ENCODE results near the gene GGT1. TPM values are rescaled to one million over a fixed set of nuclear protein-coding genes. Genes with fewer than 3 reads are reported as not detected.
"Not testable (repeated sequence)": the region's sequence is repeated elsewhere in the genome, so short reads cannot be mapped to it uniquely, and the experiment has no call there.

The GGT1 gene
- total RNA-seq, 1 donor from 2014 or later: 6.9 TPM

DNA sequence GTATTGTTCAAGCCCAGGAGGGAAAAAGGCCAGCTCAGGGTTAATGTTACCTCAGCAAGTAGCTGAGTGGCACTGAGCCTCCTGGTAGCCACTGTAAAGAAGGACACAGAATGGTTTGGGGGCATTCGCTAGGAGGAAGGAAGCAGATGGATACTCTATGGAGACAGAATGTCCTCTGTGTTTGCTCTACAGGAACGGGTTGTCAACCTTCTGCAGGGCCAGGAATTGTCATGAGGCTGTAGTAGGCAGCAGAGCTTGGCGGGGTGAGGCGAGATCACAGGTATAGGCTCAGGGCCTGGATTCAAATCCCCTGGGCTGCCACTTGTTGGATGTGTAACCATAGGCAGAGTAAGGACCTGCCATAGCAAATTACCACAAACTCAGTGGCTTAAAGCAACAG lies 7.1 kb upstream of the GGT1 start:
- DNase-seq (ENCODE audit: low read depth in 2 of 2): no peak

DNA sequence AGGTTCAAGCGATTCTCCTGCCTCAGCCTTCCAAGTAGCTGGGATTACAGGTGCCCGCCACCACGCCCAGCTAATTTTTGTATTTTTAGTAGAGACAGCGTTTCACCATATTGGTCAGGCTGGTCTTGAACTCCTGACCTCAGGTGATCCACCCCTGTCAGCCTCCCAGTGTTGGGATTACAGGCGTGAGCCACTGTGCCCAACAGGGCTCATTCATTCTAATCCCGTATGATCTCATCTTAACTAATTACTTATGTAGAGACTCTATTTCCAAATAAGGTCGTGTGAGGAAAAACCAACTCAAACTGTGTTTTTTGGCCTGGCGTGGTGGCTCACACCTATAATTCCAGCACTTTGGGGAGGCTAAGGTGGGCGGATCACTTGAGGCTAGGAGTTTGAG lies 5.9 kb upstream of the GGT1 start:
- not testable (repeated sequence) for DNase-seq (ENCODE audit: low read depth in 2 of 2)

DNA sequence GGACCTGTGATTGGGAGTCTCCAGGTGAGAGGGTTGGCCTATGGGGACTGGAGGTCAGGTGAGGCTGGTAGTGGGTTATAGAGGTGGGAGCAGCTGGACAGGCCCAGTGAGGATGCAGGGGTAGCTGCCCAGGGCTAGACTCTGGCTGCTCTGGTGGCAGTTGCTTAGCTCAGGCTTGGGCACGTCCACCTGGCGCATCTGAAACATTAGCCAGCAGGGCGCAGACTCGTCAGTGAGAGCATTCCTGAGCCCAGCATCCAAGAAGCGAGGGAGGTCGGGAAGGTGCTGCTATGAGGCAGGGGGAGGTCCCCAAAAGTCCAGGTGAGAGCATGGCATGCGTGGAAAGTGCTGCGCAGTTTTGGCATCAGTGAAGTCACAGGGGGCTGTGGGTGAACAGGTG lies 3.5 kb upstream of the GGT1 start:
- DNase-seq (ENCODE audit: low read depth in 2 of 2): no peak

DNA sequence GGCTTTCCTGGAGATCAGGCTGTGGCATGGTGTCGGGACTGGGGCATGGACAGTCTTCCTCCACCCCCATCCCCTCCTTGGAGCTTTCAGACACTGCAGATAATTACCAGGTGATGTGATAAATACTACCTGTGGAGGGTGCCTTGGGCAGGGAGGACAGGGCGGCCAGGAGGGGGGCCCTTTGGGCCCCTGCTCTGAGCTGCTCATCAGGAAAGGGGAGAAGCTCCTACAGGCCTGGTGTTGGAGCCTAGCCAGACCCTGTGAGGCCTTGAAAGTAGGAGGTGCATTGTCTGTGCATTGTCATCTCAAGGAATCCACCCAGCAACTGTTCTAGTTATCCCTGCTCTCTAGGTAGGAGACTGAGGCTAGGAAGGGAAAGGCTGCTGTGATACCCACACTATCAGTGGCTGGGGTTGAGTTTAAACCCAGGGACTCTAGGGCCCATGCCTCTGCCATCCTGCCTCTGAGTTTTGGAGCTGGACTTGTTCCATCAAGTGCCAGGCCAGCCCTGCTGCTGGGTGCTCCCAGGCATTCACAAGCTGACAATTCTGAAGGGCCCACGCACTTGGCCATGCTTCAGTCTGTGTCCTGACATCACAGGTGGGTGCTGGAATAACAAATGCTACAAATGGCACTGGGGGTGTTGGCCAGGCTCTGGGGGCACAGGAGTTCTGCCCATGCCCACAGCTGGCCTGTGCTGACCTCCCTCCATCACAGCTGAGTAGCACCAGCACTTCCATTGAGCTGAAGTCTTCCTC lies 2.9 kb upstream of the GGT1 start:
- DNase-seq (ENCODE audit: low read depth in 2 of 2): not testable (repeated sequence)

DNA sequence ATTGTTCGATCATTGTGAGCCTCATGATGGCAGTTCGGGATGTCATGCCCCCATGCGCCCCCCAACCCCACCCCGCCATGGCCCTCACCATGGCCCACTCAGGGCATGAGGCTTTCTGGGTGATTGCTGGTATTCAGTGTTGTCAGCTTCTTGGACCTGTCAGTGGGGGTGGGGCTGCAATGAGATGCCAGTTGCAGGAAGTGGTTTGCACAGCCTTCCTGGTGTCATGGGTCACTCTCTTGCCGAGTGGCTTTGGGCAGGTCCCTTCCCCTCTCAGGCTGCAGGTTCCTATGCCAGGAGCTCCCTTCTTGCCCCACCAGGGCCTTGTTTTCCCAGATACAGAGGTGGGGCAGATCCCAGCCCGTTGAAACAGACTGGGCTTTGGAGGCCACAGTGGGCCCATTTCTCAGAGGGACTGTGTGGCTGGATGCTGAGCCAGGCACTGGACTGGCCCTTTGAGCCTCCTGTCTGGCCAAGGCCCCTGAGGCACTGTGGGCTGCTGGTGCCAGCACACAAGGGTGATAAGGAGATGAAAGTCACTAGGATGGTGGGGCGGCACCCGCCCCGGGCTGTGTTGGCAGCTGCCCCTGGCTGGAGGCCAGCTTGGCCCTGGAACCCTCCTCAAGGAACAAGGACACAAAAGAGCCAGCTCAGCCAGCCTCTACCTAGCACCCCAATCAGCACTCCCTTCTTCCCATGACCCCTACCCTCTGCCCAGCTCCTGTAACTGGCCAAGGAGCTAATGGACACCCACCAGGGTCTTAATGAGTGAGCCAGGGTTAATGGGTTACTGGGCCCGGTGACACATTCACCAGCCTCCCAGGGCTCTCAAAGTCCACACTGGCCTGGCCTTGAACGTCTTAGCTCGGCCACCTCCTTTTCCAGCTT lies 1.5 kb upstream of the GGT1 start:
- no peak for DNase-seq (ENCODE audit: low read depth in 2 of 2)

DNA sequence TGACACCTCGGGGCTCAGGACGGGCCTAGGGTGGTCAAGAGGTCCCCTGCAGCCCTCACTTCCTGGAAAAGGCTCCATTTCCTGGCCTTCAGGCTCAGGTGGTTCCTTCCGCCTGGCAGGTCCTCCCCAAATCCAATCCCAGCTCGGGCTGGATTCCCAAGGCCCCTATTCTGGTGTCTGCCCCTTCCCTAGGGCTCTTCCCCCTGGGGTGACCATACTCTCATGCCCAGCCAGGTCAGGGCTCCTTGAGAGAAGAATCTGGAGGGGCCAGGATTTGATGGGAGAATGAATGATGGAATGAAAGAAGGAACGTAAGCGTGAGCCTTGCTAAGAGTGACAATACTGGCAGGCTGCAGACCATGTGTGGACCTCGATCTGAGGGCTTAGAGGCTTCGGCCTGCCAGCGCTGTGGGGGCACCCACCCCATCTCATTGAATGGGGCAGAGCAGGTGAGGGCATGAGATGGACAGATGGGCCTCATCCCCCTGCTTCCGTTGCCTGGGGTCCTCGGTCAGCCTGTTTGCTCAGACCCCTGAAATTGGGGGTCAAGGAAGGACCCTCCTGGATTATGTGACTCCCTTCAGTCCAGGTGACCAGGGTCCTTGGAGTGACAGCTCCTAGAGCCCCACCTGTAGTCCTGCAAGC lies 766 bp upstream of the GGT1 start:
- not testable (repeated sequence) for DNase-seq (ENCODE audit: low read depth in 2 of 2)

DNA sequence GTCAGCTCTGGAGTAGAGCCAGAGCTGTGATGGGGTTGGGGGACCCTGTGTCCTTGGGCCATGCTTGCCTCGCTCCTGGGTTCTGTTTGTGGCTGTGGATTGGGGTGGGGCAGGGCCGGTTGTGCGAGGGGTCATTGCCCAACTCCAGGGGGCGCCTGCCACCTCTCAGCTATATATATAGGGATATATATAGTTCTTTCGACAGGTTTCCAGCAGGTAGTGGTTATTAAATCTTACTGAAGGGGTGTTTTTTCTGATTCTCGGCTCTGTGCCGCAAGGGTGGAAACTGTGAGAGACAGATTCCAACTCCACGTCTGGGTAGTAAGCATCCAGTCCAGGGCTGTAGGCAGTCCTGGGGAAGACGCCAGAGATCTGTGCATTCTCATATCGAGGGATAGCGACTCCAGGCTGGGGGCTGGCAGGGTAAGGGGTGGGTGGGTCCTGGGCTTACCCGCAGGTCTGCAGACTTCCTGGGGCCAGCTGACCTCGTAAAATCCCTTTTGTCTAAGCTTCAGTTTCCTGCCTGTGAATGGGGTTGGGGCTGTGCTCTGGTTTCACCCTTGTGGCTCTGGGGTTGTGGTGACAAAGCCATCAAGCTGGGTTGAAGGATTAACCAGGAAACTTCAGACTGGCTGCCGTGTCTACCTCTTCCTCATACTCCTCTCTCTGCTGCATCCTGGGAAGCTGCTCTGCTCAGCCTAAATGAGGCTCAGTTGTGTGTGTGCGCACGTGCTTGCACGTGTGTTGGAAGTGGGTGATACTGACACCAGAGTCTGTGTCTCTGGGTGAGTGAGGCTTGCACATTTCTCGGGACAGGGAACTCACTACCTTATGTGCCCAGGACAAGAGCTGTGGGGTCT lies 1.0 kb downstream of the GGT1 start:
- not testable (repeated sequence) for DNase-seq (ENCODE audit: low read depth in 2 of 2)

DNA sequence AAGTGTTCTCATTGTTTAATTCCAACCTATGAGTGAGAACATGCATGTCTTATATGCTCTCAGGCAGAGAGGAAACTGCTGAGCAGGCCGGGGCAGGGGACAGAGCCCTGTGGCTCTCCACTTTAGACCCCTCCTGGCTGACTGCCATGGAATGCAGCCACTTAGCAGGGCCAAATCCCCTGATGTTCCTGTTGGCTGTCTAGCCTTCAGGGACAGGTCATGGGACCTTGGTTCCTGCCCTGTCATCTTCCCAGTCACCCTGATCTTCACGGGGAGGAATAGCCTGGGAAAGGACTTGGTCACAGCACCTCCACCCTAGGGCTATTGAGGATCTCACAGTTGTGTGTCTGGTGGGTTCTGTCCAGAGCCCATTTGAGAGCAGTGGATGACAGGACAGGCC lies 3.3 kb downstream of the GGT1 start:
- DNase-seq (ENCODE audit: low read depth in 2 of 2): not testable (repeated sequence)

DNA sequence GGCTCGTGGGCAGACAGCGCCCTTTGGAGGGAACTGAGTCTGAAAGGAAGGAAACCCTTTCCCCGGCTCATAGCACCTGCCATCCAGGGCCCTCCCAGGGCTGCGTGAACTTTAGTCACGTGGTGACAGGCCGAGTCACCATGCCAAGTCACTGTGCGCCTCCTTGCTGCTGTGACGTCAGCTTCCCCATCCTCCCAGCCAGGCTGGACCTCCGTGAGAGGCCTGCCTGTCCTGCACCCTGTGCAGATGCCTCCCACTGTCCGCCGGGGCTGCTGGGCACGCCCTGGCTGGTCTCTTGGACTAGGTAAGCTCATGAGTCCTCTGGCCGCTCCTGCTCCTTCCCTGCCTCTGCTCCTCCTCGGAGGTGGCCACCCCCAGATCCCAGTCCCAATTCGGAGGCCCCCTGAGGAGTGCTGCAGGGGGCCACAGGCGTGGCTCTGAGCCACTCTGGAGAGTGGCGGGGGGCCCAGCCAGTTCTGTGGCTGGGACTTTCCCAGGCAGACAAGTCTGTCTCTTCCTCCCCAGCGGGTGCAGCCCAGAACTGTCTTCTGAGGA lies 4.5 kb downstream of the GGT1 start:
- peak in 1 of 2 donors; percentile 32 for DNase-seq (ENCODE audit: low read depth in 2 of 2)

DNA sequence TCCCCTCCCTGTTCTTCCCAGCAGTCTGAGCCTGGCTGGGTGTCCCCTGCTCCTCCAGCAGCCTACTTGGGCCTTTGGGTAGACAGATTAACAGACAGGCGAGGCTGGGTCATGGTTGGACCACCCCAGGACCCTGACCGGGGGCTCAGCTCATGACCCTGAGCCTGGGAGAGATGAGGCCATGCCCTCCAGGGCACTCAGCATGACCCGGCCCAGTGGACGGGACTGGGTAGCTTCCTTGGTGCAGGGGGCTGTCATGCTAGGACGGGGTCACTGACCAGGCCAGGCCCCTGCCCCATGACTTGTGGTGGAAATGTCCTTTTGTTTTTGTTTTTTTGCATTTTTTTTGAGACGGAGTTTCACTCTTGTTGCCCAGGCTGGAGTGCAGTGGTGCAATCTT lies 5.3 kb downstream of the GGT1 start:
- DNase-seq (ENCODE audit: low read depth in 2 of 2): not testable (repeated sequence)

DNA sequence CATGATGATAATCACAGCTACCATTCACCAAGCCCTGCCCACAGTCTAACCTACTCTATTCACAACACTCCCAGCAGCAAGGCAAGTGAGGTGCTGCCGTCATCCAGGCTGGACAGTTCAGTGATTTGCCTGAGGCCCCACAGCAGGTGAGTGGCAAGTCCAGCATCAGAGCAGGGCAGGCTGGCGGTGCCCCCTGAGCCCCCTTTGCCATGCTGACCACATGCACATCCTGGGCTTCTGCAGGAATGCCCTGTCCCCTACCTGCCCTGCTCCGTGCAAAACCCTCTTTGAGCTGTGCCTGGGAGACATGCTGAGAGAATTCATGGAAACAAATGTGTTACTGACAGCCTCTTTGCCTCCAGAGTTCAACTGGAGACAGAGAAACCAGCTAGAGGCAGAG lies 6.9 kb downstream of the GGT1 start:
- not testable (repeated sequence) for DNase-seq (ENCODE audit: low read depth in 2 of 2)

DNA sequence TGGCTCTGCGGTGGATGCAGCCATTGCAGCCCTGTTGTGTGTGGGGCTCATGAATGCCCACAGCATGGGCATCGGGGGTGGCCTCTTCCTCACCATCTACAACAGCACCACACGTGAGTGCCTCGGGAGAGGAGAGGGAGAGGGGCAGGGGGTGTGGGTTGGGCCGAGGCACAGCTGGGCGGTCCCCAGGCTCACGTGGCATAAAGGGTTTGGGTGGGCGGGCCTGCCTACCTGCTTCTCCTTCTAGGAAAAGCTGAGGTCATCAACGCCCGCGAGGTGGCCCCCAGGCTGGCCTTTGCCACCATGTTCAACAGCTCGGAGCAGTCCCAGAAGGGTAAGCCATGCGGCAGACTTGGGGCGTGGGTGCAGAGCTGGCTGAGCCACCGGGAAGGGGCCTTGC lies 11.8 kb downstream of the GGT1 start:
- not testable (repeated sequence) for DNase-seq (ENCODE audit: low read depth in 2 of 2)

DNA sequence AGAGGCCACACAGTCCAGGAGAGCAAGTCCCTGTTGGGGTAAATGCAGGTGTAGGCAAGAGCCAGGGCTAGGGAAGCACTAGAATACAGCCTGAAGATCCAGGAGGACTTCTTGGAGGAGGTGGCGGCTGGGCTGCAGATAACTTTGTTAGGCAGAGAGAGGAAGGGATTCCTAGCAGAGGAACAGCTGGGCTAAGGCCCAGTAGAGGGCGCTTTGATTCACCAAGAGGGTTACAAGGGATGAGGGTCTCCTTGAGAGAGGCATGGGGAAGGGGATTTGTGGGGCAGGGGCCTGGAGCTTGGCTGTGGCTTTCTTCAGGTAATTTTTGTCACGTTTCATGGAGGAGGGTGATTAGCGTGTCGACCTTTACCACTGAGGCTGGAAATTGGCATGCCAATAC lies 18.3 kb downstream of the GGT1 start:
- not testable (repeated sequence) for DNase-seq (ENCODE audit: low read depth in 2 of 2)

DNA sequence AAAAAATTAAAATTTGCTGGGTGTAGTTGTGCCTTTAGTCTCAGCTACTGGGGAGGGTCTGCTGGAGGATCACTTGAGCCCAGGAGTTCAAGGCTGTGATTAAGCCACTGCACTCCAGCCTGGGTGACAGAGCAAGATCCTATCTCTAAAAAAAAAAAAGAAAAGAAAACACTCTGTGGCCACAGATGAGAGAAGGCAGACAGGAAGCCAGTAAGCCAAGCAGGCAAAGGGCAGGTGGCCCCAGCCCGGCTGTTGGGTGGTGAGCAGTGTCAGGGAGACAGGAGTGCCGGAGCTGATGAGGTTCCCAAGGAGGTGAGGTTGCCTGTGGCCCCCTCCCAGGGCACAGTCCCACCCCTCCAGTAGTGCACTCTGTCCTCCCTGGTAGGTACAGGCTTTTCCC lies 19.6 kb downstream of the GGT1 start:
- DNase-seq (ENCODE audit: low read depth in 2 of 2): not testable (repeated sequence)

DNA sequence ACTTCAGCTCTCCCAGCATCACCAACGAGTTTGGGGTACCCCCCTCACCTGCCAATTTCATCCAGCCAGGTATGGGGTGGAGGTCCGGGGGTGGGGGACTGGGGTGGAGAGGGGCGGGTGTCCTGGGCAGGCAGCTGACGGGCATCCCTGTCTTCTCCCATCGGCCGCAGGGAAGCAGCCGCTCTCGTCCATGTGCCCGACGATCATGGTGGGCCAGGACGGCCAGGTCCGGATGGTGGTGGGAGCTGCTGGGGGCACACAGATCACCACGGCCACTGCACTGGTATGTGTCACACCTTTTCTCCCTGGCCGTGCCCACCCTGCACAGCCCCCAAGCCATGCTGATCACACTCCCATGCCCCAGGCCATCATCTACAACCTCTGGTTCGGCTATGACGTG lies 24.9 kb downstream of the GGT1 start:
- not testable (repeated sequence) for DNase-seq (ENCODE audit: low read depth in 2 of 2)

DNA sequence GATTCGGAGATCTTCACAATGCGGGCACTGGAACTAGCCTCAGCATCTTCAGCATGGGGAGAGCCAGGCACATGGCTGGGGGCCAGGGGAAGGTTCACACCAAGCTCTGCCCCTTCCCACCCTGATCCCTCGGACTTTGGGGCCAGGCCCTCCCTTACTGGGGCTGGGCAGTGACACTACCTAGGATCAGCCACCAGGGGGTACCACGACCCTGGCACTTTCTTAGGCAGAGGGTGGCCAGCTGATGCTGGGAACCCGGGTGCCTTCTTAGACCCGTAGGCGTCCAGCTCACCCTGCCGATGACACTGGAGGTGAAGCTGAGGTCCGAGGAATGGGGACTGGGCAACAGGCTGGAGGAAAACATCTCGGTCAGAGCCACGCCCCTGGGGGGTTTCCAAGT lies 26.1 kb downstream of the GGT1 start:
- DNase-seq (ENCODE audit: low read depth in 2 of 2): peak in 1 of 2 donors; percentile 40

DNA sequence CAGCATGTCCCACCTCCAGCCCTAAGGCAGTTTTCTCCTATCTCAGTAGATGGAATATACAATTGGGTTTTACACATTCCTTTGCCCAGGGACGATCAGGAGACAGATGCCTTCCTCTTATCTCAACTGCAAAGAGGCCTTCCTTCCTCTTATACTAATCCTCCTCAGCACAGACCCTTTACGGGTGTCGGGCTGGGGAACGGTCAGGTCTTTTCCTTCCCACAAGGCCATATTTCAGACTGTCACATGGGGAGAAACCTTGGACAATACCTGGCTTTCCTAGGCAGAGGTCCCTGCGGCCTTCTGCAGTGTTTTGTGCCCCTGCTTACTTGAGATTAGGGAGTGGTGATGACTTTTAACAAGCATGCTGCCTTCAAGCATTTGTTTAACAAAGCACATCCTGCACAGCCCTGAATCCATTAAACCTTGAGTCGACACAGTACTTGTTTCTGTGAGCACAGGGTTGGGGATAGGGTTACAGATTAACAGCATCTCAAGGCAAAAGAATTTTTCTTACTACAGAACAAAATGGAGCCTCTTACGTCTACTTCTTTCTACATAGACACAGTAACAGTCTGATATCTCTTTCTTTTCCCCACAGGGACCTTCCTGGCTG lies 27.9 kb downstream of the GGT1 start:
- not testable (repeated sequence) for DNase-seq (ENCODE audit: low read depth in 2 of 2)

DNA sequence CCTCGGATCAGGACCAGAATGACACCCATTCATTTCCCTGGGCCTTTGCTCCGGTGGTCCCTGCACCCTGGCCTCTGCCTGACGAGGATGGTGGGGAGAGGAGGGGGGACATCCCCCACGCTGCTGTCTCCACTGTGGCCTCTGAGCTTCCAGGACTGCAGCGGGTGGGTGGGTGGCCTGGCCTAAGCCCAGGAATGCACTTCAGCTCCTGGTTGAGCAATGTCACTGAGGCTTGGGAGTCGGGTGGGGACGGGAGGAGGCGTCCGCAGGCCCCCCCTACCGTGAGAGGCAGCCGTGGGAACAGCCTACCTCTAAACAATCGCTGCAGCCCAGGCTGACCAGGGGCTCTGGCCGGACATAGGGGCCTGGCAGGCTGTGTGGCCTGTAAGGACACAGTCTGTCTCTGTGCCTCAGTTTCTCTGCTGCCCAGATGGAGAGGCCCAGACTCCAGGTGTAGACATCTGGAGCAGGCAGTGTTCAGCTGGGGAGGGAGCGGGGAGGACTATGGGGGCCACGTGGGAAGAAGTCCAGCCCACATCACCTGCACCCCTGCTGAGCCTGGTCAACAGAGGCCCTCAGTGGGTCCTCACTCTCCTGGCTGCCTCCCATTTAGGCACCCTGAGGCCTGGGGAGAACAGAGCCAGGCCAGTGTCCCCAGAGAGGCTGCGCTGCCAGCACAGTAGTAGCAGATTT lies 28.6 kb downstream of the GGT1 start:
- not testable (repeated sequence) for DNase-seq (ENCODE audit: low read depth in 2 of 2)

DNA sequence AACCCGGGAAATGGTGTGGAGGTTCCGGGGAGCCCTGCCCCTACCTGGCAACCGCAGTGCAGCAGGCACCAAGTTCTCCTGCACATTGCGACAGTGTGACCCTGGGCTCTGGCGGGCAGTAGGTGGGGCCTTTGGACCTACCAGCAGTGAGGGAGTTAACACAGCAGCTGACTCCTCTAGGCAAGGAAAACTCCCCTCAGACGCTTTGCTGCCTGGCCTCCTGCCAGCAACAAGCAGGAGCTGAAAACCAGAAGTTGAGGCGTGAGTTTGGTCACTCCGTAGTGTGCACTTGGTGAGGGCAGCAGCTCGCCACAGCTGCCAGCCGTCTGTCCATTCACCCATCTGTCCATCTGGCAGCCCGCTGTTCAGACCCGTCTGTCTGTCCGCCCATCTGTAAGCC lies 29.6 kb downstream of the GGT1 start:
- peak in 1 of 2 donors; percentile 26 for DNase-seq (ENCODE audit: low read depth in 2 of 2)

Measured in dermis microvascular lymphatic vessel endothelial cell (primary cell).